Peyer's patch (tissue), 4 donors: ENCODE results near the gene TMEM179B.

Experiments
- CTCF ChIP-seq, 6 experiments: fragments of 450-650 bp in 4 of 6; fragments of 200-600 bp in 2 of 6; sonication (generic) in 1 of 6; IDR thresholded peaks; one replicate each; pipeline ENCODE4 v1.5.1; 2017 to 2019; ENCODE audit warnings: antibody characterized with exemption in 6 of 6, mild to moderate bottlenecking in 3 of 6, moderate library complexity in 1 of 6
- POLR2A ChIP-seq, 2 donors: fragments of 450-650 bp; IDR thresholded peaks; one replicate each; pipeline ENCODE4 v1.5.1; 2017; ENCODE audit warnings: antibody characterized with exemption in 2 of 2, mild to moderate bottlenecking in 2 of 2, moderate library complexity in 2 of 2

- no peak for TF ChIP-seq CTCF (IDR thresholded peaks at IDR 0.05)
- TF ChIP-seq POLR2A (IDR thresholded peaks at IDR 0.05): no peak
These were observed 24.5 kb downstream of the TMEM179B start for GRCh38 chr11:62811659-62812058.
